IMR-90 (cell line): ENCODE data around the gene SAMD7.

Source experiments
- CTCF ChIP-seq: conservative IDR thresholded peaks from 2 replicates; pipeline ENCODE4 v1.5.1; 2012; ENCODE audit warnings: mild to moderate bottlenecking, low read depth, low read length, improper control_type of control experiment
- POLR2A ChIP-seq: IDR thresholded peaks from 2 replicates; pipeline ENCODE4 v1.6.1; 2012; ENCODE audit warnings: mild to moderate bottlenecking, low read depth, low read length
- RAD21 ChIP-seq: IDR thresholded peaks from 2 replicates; pipeline ENCODE4 v1.6.1; 2012; ENCODE audit warnings: low read length, improper control_type of control experiment

GRCh38 chr3:169939320-169939719 is 27.9 kb downstream of the SAMD7 start:
- no peak for TF ChIP-seq POLR2A
- no peak for TF ChIP-seq CTCF
- no peak for TF ChIP-seq RAD21
